HG03354 (cell line): ENCODE data around the gene ZNF783.

Experiments
- ATAC-seq: cut with Tn5 transposase; IDR thresholded peaks from one replicate; pipeline ENCODE4 v1.9.1; 2021; ENCODE audit warnings: mild to moderate bottlenecking; ENCODE audit not compliant: unreplicated experiment, poor library complexity, severe bottlenecking

ZNF783 gene

DNA sequence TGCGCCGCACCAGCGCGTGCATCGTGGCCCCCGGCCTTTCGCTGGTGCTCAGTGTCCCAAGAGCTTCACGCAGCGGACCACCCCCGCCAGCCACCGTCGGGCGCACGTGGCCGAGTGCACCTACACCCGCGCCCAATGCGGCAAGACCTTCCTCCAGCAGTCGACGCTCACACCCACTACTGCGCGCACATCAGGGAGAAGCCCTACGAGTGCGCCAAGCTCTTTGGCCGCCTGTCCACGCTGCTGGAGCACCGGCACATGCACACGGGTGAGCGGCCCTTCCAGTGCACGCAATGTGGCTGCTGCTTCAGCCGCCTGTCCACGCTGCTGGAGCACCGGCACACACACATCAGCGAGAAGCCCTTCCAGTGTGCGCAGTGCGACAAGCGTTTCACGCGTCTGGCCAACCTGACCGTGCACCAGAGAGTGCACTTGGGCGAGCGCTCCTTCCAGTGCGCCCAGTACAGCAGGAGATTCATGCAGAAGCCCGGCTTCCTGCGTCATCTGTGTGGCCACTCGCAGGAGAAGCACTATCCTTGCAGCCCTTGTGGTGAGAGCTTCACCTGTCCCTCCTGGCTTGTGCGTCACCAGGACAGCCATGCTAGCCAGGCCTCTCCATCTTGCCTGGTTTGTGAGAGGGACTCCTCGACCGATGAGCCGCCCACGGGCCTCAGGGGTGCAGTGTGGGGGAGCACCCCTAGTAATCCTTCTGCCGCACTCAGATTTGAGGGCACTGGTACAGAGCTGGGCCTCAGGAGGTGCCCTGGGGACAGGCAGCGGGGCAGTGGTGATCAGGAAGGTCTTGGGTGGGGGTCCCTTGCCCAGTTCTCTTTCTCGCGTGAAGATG lies 32.9 kb downstream of the ZNF783 start:
- no peak for ATAC-seq

DNA sequence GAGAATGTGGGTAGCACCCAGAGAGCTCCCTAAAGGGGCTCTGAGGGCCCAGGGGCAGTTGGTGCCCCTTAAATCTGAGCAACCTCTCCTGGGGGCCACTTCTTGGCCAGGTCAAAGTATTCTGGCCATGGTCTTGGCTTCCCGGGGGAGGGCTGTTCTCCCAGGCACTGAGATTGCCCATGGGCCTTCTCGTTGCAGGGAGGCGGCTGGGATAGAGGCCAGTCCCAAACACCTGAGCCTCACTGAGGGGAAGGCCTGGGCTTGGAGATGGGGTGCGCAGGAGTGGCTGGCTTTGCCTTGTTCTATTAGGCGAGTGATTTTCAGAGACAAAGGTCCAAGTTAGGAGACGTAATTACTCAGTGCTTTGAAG lies 33.5 kb downstream of the ZNF783 start:
- no peak for ATAC-seq

DNA sequence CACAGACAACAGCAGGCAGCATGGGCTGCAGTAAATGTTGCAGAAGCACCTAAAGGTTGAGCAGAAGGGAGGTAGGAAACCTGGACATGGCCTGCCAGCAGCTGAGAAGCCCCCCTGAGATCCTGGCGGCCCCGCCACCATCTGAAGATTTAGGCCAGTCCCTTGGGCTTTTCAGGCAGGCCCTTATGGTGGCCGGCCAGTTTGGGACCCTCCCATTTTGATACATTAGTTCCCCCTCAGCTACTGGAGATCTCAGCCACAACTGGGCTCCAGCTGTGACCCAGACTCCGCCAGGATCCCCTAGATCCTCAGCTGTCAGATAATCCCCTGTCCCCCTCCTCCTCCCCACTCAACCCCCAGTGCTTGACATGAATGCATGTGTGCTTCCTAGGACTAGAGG lies 34.4 kb downstream of the ZNF783 start:
- no peak for ATAC-seq

DNA sequence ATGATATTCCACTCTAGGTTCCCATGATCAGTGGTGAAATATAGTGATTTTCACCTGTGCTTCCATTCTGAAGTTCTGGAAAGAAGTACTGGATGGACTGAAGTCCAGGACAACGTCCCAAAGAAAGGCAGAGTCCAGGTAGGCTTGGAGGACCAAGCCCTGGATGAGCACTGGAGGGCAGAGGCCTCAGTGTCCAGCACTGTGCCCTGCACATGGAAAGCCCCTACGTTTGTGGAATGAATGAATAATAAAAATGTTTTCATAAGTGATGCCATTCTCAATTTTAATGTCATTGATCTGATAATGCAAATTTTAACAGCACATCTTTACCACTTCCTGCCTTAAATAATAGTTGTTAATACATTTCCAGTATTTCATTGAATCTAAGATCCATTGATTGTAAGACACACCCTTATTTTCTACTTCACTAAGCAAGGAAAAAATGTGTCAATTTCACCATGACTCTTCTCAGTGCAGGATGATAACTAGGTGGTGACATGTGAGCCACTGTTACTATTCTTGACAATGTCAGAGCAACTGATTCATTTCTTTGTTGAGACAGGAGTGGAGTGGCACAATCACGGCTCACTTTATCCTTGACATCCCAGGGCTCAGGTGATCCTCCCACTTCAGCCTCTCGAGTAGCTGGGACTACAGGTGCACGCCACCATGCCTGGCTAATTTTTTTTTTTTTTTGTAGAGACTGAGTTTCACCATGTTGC lies 35.2 kb downstream of the ZNF783 start:
- no peak for ATAC-seq

DNA sequence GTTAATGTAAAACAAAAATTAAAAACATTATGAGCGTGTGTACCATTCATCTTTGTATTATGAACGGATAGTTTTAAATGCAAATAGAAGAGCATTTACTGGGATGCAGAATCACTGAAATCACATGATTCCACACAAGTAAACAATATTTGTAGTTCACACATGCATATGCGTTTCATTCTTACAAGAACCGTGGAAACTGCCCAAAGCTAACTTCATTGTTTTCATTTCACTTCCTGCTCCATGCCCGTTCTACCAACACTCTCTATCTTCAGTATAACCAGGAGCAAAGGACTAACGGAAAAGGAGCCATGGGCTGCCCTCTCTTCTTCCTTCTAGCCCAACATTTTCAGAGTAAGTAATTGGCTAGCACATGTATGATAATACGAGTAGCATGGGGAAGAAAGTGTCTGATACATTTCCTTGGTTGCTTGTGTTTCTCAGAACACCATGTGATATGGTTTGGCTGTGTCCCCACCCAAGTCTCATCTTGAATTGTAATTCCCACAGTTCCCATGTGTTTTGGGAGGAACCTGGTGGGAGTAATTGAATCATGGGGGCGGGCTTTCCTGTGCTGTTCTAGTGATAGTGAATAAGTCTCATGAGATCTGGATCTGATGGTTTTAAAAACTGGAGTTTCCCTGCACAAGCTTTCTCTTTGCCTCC lies 38.8 kb downstream of the ZNF783 start:
- no peak for ATAC-seq

DNA sequence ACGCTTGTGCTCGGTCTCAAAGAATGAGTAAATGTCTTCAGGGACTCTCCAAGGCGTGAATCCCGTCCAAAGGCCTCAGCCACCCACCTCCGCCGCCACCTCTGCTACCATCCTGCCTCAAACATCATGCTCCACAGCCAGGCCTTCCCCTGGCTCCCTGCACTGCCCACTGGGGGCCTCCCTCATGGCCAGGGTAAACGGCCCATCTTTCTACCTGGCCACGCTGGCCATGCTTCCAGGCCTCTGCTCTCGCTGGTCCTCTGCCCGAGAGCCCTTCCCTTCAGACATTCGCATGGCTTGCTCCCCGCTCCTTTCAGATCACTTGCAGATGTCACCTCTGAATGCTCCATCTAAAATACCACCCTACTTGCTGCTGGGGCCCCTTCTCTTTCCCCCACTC lies 40.2 kb downstream of the ZNF783 start:
- ATAC-seq, result no peak

DNA sequence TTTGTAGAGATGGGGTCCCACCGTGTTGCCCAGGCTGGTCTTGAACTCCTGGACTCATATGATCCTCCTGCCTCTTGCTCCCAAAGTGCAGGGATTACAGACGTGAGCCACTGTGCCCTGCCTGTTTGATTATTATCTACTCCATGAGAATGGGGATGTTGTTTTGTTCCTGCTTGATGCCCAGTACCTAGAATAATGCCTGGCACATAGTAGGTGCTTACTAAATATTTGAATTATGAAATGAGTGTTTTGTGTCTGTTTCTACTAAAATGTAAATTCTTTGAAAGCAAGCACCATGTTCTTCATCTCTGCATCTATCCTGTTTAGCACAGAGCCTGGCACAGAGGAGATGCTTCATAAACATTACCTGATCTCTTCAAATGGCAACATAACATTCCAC lies 40.9 kb downstream of the ZNF783 start:
- no peak for ATAC-seq

DNA sequence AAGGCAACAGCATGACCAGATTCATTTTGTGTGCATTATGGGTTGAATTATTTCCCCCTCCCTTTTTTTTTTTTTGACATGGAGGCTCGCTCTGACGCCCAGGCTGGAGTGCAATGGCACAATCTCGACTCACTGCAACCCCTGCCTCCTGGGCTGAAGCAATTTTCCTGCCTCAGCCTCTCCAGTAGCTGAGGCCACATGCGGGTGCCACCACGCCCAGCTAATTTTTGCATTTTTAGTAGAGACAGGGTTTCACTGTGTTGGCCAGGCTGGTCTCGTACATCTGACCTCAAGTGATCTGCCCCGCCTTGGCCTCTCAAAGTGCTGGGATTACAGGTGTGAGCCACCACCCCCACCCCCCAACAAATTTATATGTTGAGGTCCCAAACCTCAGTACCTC lies 42.0 kb downstream of the ZNF783 start:
- ATAC-seq, result no peak

DNA sequence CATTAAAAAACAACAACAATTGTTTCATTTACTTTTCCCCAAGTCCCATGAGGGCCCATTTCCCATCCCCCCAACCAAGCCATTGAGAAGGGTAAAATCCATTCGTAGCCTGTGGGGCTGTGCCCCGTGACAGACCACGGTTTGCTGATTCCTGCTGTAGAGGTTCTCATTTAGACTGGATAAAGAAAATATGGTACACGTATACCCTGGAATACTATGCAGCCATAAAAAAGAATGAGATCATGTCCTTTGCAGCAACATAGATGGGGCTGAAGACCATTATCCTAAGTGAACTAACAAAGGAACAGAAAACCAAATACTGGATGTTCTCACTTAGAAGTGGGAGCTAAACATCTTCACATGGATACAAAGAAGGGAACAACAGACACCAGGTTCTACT lies 44.9 kb downstream of the ZNF783 start:
- no peak for ATAC-seq

DNA sequence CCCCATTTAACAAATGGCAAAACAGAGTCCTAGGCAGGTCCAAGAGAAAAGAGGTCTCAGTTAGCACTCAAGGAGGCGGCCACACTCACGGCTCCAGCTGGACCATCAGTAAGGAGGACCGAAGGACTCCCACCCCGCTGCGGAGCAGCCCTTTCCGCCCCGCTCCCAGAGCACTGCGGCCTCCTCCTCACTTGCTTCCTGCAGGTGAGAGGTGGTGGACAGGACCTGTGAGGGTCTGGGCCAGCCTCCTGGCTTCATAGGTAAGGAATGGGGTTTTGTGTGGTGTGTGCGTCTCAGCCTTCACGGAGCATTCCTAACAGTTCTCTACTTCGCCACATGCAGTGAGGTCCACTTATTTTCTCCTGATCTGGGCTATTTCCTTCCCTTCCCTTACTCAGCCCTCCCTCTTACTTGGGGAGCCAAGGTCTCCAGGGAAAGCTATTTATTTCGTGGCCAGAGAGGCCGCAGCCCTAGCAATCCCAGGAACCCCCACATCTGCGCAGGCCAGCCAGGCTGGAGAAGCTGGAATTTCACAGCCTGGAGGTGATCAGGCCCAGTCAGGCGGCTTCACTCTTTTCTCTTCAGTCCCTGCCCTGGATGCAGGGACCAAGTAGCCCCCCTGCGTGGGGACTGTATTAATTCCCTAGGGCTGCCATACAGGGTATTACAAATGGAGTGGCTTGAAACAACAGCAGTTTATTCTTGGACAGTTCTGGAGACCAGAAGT lies 45.9 kb downstream of the ZNF783 start:
- no peak for ATAC-seq

DNA sequence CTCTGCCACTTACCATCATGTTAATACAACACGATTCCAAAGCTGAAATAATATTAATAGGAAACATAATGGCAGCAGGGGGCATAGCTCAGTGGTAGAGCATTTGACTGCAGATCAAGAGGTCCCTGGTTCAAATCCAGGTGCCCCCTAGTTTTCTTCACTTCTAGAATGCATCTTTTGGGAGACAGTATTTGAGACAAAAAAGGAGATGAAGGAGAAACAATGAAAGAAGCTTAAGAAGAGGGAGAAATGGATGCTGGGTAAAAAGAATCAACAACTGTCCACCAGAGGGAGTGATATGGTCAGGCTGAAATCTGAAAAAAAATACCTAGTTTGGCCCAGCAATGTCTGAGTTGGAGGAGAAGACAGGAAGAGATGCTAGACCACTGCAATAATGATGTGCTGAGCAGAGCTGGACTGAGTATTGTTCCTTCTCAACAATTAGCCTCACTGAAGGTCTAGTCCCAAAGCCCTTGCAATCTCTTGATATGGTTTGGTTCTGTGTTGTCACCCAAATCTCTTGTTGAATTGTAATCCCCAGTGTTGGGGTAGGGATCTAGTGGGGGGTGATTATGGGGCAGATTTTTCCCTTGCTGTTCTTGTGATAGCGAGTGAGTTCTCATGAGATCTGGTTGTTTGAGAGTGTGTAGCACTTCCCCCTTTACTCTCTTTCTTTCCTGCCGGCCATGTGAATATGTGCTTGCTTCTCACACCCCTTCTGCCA lies 48.3 kb downstream of the ZNF783 start:
- no peak for ATAC-seq

DNA sequence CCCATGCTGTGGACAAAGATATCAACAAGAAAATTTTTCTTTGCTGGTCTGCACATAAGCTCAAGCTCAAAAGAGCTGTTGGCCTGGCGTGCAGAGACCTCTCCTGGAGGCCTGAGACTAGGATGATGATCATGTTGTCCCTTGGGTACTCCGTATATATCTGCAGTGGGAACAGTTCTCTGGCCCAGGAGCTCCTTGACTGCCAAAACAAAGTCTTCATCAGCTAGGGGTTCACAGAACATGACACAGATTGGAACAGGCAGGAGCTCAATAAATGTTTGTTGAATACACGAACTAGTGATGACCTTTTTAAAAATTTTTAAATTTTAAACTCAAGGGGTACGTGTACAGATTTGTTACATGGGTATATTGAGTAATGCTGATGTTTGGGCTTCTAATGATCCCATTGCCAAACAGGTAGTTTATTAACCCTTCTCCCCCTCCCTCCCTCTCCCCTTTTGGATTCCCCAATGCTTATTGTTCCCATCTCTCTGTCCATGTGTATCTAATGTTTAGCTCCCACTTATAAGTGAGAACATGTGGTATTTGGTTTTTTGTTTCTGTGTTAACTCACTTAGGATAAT lies 49.1 kb downstream of the ZNF783 start:
- no peak for ATAC-seq

DNA sequence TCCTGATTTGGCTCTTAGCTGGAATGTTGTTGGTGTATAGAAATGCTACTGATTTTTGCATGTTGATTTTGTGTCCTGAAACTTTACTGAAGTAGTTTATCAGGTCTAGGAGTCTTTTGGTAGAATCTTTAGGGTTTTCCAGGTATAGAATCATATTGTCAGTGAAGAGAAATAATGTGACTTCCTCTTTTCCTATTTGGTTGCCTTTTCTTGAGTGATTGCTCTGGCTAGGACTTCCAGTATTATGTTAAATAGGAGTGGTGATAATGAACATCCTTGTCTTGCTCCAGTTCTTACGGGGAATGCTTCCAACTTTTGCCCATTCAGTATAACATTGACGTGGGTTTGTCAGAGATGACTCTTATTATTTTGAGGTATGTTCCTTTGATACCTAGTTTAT lies 52.0 kb downstream of the ZNF783 start:
- ATAC-seq, result no peak

DNA sequence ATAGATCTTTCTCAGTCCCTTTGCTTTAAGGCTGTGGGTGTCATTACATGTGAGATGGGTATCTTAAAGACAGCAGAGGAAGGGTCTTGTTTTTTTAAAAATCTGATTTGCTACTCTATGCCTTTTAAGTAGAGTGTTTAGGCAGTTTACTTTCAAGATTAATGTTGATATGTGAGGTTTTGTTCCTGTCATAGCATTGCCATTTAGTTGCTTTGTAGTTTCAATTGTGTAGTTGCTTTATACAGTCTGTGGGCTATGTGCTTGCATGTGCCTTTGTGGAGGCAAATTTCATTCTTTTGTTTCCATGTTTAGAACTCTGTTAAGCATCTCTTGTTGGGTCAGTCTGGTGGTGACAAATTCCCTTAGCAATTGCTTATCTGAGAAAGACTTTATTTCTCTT lies 54.6 kb downstream of the ZNF783 start:
- ATAC-seq, result no peak

DNA sequence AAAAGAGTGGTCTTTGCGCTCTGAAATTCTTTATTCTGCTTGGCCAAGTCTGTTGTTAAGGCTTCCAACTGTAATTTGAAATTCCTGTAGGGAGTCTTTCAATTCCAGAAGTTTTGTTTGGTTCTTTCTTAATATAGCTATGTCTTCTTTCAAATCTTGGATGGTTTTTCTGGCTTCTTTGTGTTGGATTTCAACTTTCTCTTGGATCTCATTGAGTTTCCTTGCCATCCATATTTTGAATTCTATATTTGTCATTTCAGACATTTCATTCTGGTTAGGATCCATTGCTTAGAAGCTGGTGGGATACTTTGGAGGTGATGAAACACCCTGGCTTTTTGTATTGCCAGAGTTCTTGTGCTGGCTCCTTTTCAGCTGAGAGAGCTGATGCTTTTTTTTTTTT lies 55.5 kb downstream of the ZNF783 start:
- no peak for ATAC-seq

DNA sequence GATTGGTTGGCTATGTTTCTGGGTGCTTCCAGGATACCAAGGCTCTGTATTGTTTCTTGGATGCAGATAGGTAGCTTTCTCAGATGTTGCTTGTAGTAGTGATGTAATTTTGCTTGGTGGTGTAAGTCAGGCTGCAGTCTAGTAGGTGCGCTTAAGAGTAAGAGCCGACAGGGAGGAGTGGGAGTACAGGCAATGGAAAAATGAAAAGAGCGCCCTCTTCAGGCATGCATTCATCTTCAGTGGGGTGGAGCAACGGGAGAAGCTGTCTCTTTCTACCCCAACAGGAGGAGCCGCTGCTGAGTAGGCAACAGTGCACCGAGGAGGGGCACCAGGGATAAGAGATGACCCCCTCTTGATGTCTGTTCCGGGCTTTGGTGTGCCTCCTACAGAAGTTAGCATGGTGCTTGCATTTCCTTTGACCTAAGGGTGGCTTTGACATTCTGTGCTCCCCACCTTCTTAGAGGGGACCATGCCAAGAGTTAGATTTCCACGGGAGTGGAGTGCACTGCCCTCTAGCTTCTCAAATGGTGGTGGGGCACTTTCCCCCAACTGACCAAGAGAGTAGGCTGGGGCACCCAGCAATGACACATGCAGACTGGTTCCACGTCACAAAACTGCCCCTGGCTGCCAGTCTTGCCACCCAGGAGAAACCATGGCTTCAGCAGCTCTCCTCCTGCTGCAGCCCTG lies 56.1 kb downstream of the ZNF783 start:
- ATAC-seq, result no peak

DNA sequence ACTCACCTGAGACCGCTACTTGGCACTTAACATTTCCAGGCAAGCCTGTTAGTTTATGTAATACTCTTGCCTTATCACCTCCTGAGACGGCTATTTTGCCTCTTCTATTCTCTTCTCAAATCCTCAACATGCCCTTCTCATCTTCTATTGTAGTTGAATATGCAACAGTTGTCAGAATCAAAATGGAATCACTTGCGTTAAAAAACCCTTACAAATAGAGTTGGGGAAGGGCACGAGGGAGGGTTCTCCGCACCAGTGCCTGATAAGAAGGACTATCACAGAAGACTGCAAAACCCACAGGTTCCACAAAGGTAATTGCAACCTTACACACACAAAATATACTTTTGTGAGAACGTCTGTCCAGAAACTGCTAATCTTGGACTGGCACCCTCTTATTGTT lies 57.4 kb downstream of the ZNF783 start:
- ATAC-seq, result no peak

DNA sequence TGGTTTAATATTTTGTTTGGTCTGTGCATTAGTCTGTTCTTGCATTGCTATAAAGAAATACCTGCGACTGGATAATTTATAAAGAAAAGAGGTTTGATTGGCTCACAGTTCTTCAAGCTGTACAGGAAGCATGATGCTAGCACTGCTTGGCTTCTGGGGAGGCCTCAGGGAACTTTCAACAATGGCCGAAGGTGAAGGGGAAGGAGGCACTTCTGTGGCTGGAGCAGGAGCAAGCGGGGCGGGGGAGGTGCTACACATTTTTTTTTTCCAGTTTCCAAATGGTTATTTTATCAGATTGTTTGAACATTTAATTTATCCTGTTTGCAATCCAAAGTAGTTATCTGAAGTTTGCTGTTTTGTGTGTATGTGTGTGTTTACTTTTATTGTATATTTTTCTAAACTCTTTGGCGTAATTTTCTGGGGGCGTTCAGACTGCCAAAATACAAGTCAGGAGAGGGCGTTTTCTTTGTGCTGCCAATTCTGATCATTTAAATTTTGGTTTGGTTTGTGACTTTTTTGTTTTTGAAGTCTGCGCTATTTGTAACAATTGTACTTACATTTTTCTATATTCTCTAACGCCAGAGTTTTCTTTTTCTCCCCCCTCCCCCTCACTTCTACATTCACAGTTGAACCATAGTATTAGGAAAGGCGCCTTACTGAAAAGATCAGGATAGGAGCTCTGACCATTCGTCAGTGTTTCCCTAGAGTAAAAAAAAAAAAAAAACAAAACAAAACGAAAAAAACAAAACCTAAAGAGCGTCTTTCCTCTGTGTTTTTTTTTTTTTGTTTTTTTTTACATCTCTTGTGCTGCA lies 58.5 kb downstream of the ZNF783 start:
- ATAC-seq, result no peak
